Activated T-helper 9 cell treated with anti-CD3 and anti-CD28 coated beads, Interleukin-2, amount 50 U/mL, for 16 hours (primary cell): Measurements from ENCODE around the gene TULP4.
"Not testable (repeated sequence)": the region's sequence is repeated elsewhere in the genome, so short reads cannot be mapped to it uniquely, and the experiment has no call there.

Experiments
- DNase-seq: peaks from one replicate; pipeline ENCODE4 v3.0.0-alpha.2; 2020; ENCODE audit warnings: low read depth

TULP4 gene

GRCh38 chr6:158531970-158532369, 219.7 kb downstream of the TULP4 start:
- no peak for DNase-seq

- DNase-seq = peak; percentile 58
These were observed 224.0 kb downstream of the TULP4 start for GRCh38 chr6:158536084-158536890.

GRCh38 chr6:158536891-158537798, 224.9 kb downstream of the TULP4 start:
- no peak for DNase-seq

GRCh38 chr6:158538741-158539140, 226.5 kb downstream of the TULP4 start:
- no peak for DNase-seq

DNA sequence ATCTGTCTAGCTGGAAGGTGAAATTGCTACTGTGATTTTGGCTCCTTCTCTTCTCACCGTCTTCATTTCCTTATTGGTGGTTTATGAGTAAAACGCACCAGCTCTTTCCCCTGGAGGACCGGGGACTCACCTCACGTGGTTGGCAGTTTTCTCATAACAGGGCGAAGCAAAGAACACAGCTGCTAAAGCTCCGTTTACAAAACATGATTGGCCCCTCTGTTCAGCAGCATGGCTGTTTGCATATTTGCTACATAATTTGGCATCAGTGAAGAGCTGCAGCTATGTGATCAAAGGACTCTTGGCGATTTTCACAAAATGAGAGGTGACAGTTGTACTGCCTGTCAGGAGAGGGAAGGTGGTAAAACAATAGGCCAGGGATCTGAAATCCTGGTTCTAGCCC, 227.1 kb downstream of the TULP4 start:
- DNase-seq = no peak

DNA sequence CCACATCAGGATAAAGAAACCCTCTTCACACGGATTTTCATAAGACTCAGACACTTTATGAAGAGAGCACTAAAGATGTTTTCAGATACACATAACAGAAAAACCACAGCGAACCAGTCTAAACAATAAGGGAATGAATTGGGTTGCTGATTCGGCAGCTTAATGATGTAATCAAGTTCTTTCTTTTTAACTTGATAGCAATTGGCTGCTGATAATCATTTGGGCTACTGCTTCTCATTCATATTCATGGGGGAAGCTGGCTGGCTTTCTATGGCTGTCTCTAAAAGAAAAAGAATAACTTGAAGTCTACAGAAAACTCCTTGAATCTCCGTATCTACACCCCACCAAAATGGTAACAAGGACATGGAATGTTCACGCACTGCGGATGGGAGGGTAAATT, 227.6 kb downstream of the TULP4 start:
- no peak for DNase-seq

DNA sequence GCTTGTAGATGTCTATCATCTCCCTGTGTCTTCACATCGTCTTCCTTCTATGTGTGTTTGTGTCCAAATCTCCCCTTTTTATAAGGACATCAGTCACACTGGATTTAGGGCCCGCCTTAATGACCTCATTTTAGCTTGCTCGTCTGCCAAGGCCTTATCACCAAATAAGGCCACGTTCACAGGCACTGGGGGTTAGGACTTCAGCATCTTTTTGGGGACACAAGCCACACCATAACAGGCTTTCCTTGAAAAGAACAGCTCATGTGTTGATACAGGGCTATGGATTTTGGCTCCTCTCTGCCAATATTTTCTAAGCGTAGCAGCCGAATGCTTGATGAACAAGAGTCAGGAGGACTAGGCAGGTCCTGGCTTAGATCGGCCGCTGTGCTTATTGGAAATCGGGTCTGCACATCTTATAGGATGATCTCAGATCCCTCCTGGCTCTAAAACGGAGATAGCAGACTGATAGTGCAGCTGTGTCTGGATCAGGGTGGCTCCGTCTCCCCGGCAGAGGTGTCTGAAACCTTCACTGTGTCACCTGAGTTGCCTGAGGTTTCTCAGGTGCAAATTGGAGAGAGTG, 231.4 kb downstream of the TULP4 start:
- DNase-seq = no peak

GRCh38 chr6:158544428-158544827, 232.2 kb downstream of the TULP4 start:
- no peak for DNase-seq

DNA sequence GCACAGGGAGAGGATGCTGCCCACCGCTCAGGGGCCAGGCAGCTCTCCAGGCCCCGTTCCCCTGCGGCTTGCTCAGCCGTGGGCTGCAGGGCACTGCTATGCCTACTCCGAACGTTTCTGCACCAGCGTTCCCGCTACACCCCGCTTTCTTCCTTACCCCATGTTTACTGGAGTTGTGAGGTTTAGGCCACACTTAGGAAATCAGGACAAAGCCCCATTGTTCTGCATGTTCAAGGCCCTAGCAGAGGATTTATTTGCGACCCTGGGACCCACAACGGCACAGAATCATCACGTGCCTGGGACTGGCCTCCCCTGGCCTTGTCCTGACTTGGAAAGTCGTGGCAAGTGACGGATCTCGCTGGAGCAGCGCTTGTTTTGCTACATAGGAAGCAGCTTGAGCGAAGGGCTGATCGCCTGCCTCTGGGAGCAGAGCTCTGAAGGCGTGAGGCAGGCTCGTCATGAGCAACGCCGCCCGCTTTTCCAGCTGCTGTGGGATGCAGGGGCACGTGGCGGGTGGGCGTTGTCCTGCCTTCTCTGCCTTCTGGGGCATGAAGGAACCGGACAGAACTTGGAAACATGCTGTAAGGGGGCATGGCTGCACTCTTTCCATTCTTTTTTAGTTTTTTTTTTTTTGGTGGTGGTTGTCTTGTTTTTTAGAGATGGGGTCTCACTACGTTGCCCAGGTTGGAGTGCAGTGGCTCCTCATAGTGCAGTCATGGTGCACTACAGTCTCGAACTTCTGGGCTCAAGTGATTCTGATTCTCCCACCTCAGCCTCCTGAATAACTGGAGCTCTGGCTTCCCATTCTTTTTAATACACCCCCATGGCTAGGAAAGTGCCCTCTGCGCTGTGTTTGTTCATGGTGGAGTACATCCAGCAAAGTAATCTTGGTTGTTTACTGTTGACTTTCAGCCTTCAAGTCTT, 233.0 kb downstream of the TULP4 start:
- no peak for DNase-seq

GRCh38 chr6:158548418-158549161, 236.3 kb downstream of the TULP4 start:
- no peak for DNase-seq

DNA sequence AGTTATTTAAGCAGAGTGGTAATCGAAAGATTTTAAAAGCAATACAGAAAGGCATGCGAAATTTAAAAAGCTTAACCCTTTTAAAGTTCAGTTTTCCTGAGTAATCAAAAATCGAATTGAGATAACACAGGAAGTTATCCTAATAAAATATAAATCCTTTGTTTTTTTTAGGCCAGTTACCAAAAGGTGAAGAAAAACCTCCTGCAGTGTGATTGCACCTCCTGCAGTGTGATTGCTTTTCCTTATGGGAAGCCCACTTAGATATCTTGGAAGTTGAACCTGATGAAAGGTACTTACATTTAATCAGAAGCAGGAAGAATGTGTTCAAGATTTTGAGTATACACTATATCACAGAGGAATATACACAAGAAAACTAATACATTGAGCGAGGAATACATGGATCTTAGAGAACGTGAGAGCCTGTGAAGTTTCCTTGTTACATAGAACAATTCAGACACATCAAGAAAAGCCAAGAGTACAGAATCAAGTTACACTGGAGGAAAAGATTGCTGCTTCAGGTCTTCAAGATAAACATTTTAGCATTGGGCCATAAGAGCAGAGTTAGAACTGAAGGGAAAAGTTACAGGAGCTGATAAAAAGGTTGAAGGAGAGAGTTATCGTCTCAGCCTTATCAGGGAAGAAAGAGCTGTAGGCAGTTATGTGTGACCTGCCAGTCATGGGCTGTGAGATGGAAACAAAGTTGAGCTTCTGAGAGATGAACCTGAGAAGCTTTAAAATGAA, 240.0 kb downstream of the TULP4 start:
- no peak for DNase-seq

GRCh38 chr6:158552796-158553138, 240.5 kb downstream of the TULP4 start:
- DNase-seq = no peak

- DNase-seq = no peak
These were observed 242.5 kb downstream of the TULP4 start for GRCh38 chr6:158554611-158555361.

- DNase-seq = no peak
These were observed 243.8 kb downstream of the TULP4 start for GRCh38 chr6:158556113-158556512.

GRCh38 chr6:158557110-158557509, 244.8 kb downstream of the TULP4 start:
- not testable (repeated sequence) for DNase-seq

- no peak for DNase-seq
These were observed 245.7 kb downstream of the TULP4 start for GRCh38 chr6:158557927-158558326.

- DNase-seq = no peak
These were observed 246.4 kb downstream of the TULP4 start for GRCh38 chr6:158558415-158559306.

DNA sequence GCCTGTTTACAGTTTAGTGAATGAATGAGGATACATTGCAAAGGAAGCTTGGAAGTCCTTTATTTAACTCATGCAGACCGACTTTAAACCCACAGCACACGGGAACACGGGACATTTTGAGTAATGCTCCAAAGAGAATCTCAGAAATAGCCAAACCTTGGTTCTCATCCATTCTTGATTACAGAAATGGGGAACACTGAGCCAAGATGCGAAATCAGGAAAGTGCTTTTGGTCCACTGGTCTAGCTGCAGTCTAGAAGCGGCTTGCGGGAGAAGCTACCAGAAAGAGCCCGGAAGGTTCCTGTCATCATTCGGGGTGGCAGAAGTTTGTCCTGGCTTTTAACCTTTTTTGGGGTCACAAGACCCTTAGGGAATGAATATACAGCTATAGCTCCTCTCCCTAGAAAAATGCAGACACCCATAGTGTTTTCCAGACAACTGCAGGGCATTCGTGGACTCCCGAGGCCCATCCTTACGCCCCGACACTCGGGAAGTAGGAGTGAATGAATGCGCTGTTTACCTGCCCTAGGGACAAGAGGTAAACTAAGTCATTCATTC, 247.2 kb downstream of the TULP4 start:
- DNase-seq = no peak
